GM10266 (cell line): ENCODE measurements around the gene CMBL.

Experiments used
- DNase-seq: peaks from one replicate; pipeline ENCODE4 v3.0.0; 2012; ENCODE audit errors: extremely low spot score
- CTCF ChIP-seq: IDR thresholded peaks from 2 replicates; pipeline ENCODE4 v1.5.1; 2012; ENCODE audit warnings: mild to moderate bottlenecking, low read depth; ENCODE audit not compliant: control insufficient read depth, insufficient read depth; ENCODE audit errors: missing control alignments

The CMBL gene

GRCh38 chr5:10307206-10308148, at the start of gene CMBL:
CMBL (minus strand) TSS chr5:10307902; CDS start chr5:10290762, 17,140 bp downstream.
- DNase-seq, result peak; percentile 65

GRCh38 chr5:10355071-10355889, 47.6 kb upstream of the CMBL start:
- DNase-seq, result no peak
- no peak for TF ChIP-seq CTCF

More at GRCh38 chr5:10307206-10308148, at the start of gene CMBL:
- no peak for TF ChIP-seq CTCF

GRCh38 chr5:10354048-10354872, 46.6 kb upstream of the CMBL start:
- peak; percentile 45 for DNase-seq
- no peak for TF ChIP-seq CTCF

GRCh38 chr5:10353241-10354047, 45.7 kb upstream of the CMBL start, which contains the start of gene MARCHF6:
MARCHF6 (plus strand) TSS chr5:10353695; CDS start chr5:10353899, 204 bp downstream.
- no peak for TF ChIP-seq CTCF
- peak; percentile 93 for DNase-seq

GRCh38 chr5:10352430-10353240, 44.9 kb upstream of the CMBL start:
- DNase-seq, result no peak
- no peak for TF ChIP-seq CTCF

GRCh38 chr5:10351919-10352318, 44.2 kb upstream of the CMBL start:
- no peak for TF ChIP-seq CTCF
- DNase-seq, result no peak
